ENCODE measurements around the gene ASB9. TPM values are rescaled to one million over a fixed set of nuclear protein-coding genes. Genes with fewer than 3 reads are reported as not detected.

Gene ASB9
- total RNA-seq, 1 donor from 2014 or later, result 0.27 TPM

- Histone ChIP-seq H3K27me3 (ENCODE audit: insufficient read depth, low read length) (no peaks in the 10 kb centered on the region), H3K9ac (ENCODE audit: low read length) (no peak overlapping the region), H3K27ac (ENCODE audit: low read depth, low read length) (no peak overlapping the region), H3K36me3 (ENCODE audit: insufficient read depth, low read length) (no peaks in the 10 kb centered on the region), H3K9me3 (ENCODE audit: insufficient read depth, low read depth, low read length) (no peaks in the 10 kb centered on the region), H3K4me3 (ENCODE audit: insufficient read depth, low read depth, low read length) (no peak overlapping the region), H2AFZ (ENCODE audit: low read depth, low read length) (no peak overlapping the region), H3K79me2 (ENCODE audit: insufficient read depth, low read length) (no peaks in the 10 kb centered on the region), H4K20me1 (ENCODE audit: insufficient read depth, low read length) (no peaks in the 10 kb centered on the region), H3K4me2 (ENCODE audit: low read length) (no peak overlapping the region), H3K4me1 (ENCODE audit: insufficient read depth, low read length) (peaks cover 2% of the 10 kb centered on the region)
- Mint-ChIP-seq H3K27ac (ENCODE audit: unreplicated experiment) (no peak overlapping the region), H3K4me1 (ENCODE audit: low read depth, unreplicated experiment) (peaks cover 6% of the 10 kb centered on the region), H3K36me3 (ENCODE audit: low read depth, unreplicated experiment) (no peaks in the 10 kb centered on the region), H3K27me3 (ENCODE audit: low read depth, unreplicated experiment) (no peaks in the 10 kb centered on the region), H3K9me3 (ENCODE audit: unreplicated experiment) (peaks cover 1% of the 10 kb centered on the region), H3K4me3 (ENCODE audit: unreplicated experiment) (no peak overlapping the region)
- TF ChIP-seq EZH2 (IDR thresholded peaks at IDR 0.05; ENCODE audit: insufficient read depth, low read length), result no peak
- no peak for TF ChIP-seq CTCF (IDR thresholded peaks at IDR 0.05; ENCODE audit: insufficient read depth, low read depth, low read length)
- FAIRE-seq (peak; percentile 39), DNase-seq (ENCODE audit: low read depth) (no peak)
Measured at GRCh38 chrX:15204130-15204751, 65.6 kb downstream of the ASB9 start.

- FAIRE-seq (peak; percentile 89), DNase-seq (ENCODE audit: low read depth) (no peak)
- Mint-ChIP-seq H3K9me3 (ENCODE audit: unreplicated experiment) (peaks cover 1% of the 10 kb centered on the region), H3K27ac (ENCODE audit: unreplicated experiment) (no peak overlapping the region), H3K4me1 (ENCODE audit: low read depth, unreplicated experiment) (peaks cover 6% of the 10 kb centered on the region), H3K27me3 (ENCODE audit: low read depth, unreplicated experiment) (no peaks in the 10 kb centered on the region), H3K4me3 (ENCODE audit: unreplicated experiment) (no peak overlapping the region), H3K36me3 (ENCODE audit: low read depth, unreplicated experiment) (no peaks in the 10 kb centered on the region)
- H3K27me3 ChIP-seq (ENCODE audit: insufficient read depth, low read length), result no peaks in the 10 kb centered on the region
- H3K4me2 ChIP-seq (ENCODE audit: low read length), result no peak overlapping the region
- H3K4me1 ChIP-seq (ENCODE audit: insufficient read depth, low read length), result peaks cover 2% of the 10 kb centered on the region
- no peak for TF ChIP-seq CTCF (IDR thresholded peaks at IDR 0.05; ENCODE audit: insufficient read depth, low read depth, low read length)
- TF ChIP-seq EZH2 (IDR thresholded peaks at IDR 0.05; ENCODE audit: insufficient read depth, low read length), result no peak
- H4K20me1 ChIP-seq (ENCODE audit: insufficient read depth, low read length), result no peaks in the 10 kb centered on the region
- no peak overlapping the region for H3K9ac ChIP-seq (ENCODE audit: low read length)
- no peaks in the 10 kb centered on the region for H3K36me3 ChIP-seq (ENCODE audit: insufficient read depth, low read length)
- H3K9me3 ChIP-seq (ENCODE audit: insufficient read depth, low read depth, low read length), result no peaks in the 10 kb centered on the region
- no peak overlapping the region for H3K27ac ChIP-seq (ENCODE audit: low read depth, low read length)
- H2AFZ ChIP-seq (ENCODE audit: low read depth, low read length), result no peak overlapping the region
- no peak overlapping the region for H3K4me3 ChIP-seq (ENCODE audit: insufficient read depth, low read depth, low read length)
- no peaks in the 10 kb centered on the region for H3K79me2 ChIP-seq (ENCODE audit: insufficient read depth, low read length)
Measured at GRCh38 chrX:15203694-15204093, 66.2 kb downstream of the ASB9 start.

- Histone ChIP-seq H3K36me3 (ENCODE audit: insufficient read depth, low read length) (no peaks in the 10 kb centered on the region), H3K4me1 (ENCODE audit: insufficient read depth, low read length) (peaks cover 2% of the 10 kb centered on the region), H3K27ac (ENCODE audit: low read depth, low read length) (no peak overlapping the region), H3K4me3 (ENCODE audit: insufficient read depth, low read depth, low read length) (no peak overlapping the region), H3K27me3 (ENCODE audit: insufficient read depth, low read length) (no peaks in the 10 kb centered on the region), H3K4me2 (ENCODE audit: low read length) (no peak overlapping the region), H2AFZ (ENCODE audit: low read depth, low read length) (no peak overlapping the region), H4K20me1 (ENCODE audit: insufficient read depth, low read length) (no peaks in the 10 kb centered on the region), H3K9me3 (ENCODE audit: insufficient read depth, low read depth, low read length) (no peaks in the 10 kb centered on the region), H3K79me2 (ENCODE audit: insufficient read depth, low read length) (no peaks in the 10 kb centered on the region), H3K9ac (ENCODE audit: low read length) (no peak overlapping the region)
- Mint-ChIP-seq H3K27ac (ENCODE audit: unreplicated experiment) (no peak overlapping the region), H3K27me3 (ENCODE audit: low read depth, unreplicated experiment) (no peaks in the 10 kb centered on the region), H3K36me3 (ENCODE audit: low read depth, unreplicated experiment) (no peaks in the 10 kb centered on the region), H3K4me1 (ENCODE audit: low read depth, unreplicated experiment) (peaks cover 6% of the 10 kb centered on the region), H3K9me3 (ENCODE audit: unreplicated experiment) (peaks cover 1% of the 10 kb centered on the region), H3K4me3 (ENCODE audit: unreplicated experiment) (no peak overlapping the region)
- DNase-seq (ENCODE audit: low read depth), result peak; percentile 85
- no peak for TF ChIP-seq EZH2 (IDR thresholded peaks at IDR 0.05; ENCODE audit: insufficient read depth, low read length)
- FAIRE-seq, result peak; percentile 89
Measured at GRCh38 chrX:15202454-15203177, 67.3 kb downstream of the ASB9 start.

All from astrocyte (in vitro differentiated cells and primary cell).